GM18951 (cell line): ENCODE results near the gene SPATA22.
"Not testable (repeated sequence)": the region's sequence is repeated elsewhere in the genome, so short reads cannot be mapped to it uniquely, and the experiment has no call there.

Experiments
- POLR2A ChIP-seq: IDR thresholded peaks from 4 replicates; pipeline ENCODE4 v1.6.1; 2011; ENCODE audit warnings: mild to moderate bottlenecking; ENCODE audit not compliant: insufficient read length, insufficient read depth; ENCODE audit errors: extremely low read depth
- in situ Hi-C: fragments of 300-500 bp; cut with MboI; formaldehyde crosslinking; loops from one replicate; pipeline ENCODE4 v1.12.0; 2022; ENCODE audit warnings: low sequenced_read_pairs, mixed read lengths, inconsistent platforms; ENCODE audit not compliant: unreplicated experiment

Gene SPATA22

GRCh38 chr17:3497101-3497500, 25.5 kb upstream of the SPATA22 start:
- no peak for TF ChIP-seq POLR2A
- in situ Hi-C loops, result no loop called here

- TF ChIP-seq POLR2A, result no peak
- in situ Hi-C loops, result no loop called here
Observed at GRCh38 chr17:3485481-3486068, 14.0 kb upstream of the SPATA22 start.

- in situ Hi-C loops, result no loop called here
Observed at GRCh38 chr17:3482852-3483251, 11.2 kb upstream of the SPATA22 start.

GRCh38 chr17:3479988-3480387, 8.4 kb upstream of the SPATA22 start:
- in situ Hi-C loops, result no loop called here
- no peak for TF ChIP-seq POLR2A

More at GRCh38 chr17:3482852-3483251, 11.2 kb upstream of the SPATA22 start:
- TF ChIP-seq POLR2A, result no peak

GRCh38 chr17:3475812-3476610, 4.4 kb upstream of the SPATA22 start, which contains the start of gene ASPA:
Gene ASPA, plus strand, starts transcription at chr17:3475997. Its CDS starts 163 bp downstream, at chr17:3476160.
- in situ Hi-C loops, result no loop called here
- no peak for TF ChIP-seq POLR2A

- in situ Hi-C loops, result no loop called here
- TF ChIP-seq POLR2A, result no peak
Observed at GRCh38 chr17:3475251-3475685, 3.6 kb upstream of the SPATA22 start.

- TF ChIP-seq POLR2A, result no peak
- in situ Hi-C loops, result no loop called here
Observed at GRCh38 chr17:3474212-3474611, 2.6 kb upstream of the SPATA22 start.

GRCh38 chr17:3472137-3472536, 518 bp upstream of the SPATA22 start:
- TF ChIP-seq POLR2A, result no peak
- in situ Hi-C loops, result no loop called here

- no peak for TF ChIP-seq POLR2A
- in situ Hi-C loops, result no loop called here
Observed at GRCh38 chr17:3469529-3469928, 2.1 kb downstream of the SPATA22 start.

- in situ Hi-C loops, result not testable (repeated sequence)
Observed at GRCh38 chr17:3466355-3466754, 5.3 kb downstream of the SPATA22 start.

GRCh38 chr17:3448059-3448665, 23.5 kb downstream of the SPATA22 start:
- in situ Hi-C loops, result no loop called here
- no peak for TF ChIP-seq POLR2A

GRCh38 chr17:3447625-3448024, 24.0 kb downstream of the SPATA22 start:
- in situ Hi-C loops, result no loop called here
- TF ChIP-seq POLR2A, result no peak

- TF ChIP-seq POLR2A, result no peak
- in situ Hi-C loops, result no loop called here
Observed at GRCh38 chr17:3440451-3440850, 31.2 kb downstream of the SPATA22 start.

- in situ Hi-C loops, result no loop called here
Observed at GRCh38 chr17:3438368-3438767, 33.3 kb downstream of the SPATA22 start.

More at GRCh38 chr17:3438368-3438767, 33.3 kb downstream of the SPATA22 start:
- TF ChIP-seq POLR2A, result no peak
